Eye (tissue), 1 donor: ENCODE measurements around the gene AGXT2.
"Not testable (repeated sequence)": the region's sequence is repeated elsewhere in the genome, so short reads cannot be mapped to it uniquely, and the experiment has no call there.

ENCODE experiments used
- DNase-seq: peaks from one replicate; pipeline ENCODE4 v3.0.0-alpha.2; 2015

The AGXT2 gene

DNA sequence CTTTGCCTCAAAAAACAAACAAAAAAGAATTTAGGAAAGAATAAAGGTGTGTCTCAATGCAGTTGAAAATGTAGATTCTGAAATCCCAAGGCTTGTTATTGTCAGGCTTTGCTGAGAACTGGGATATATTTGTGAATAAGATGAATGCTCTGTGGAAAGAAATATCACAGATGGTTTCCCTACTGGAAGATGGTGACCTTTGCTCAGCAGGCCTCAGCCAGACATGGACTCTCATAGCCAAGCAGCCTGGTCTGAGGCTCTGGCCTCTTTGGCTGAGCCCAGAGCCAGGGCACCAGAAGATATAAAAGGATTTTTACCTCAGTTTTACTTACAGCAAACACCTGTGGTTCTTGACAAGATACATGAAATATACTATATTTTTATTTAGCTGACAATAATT is 37.1 kb downstream of the AGXT2 start:
- no peak for DNase-seq

DNA sequence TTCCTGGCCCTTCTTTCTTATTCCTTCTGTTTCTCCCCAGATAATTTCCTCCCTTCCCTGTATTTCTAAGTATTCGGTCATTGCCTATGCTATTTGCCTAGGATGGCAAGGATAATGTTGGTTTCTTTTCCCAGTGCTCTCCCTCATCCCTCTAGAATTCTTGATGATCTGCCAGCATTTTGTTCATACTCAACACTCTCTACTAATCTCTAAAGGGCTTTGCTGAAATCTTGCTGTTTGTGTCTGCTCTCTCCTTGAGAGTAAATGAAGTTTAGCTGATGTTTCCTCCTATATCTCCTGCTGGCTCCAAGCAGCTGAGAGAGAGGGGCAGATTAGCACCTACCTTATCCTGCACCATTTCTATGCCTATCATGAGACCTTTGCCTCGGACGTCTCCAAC is 38.1 kb downstream of the AGXT2 start:
- DNase-seq: no peak

DNA sequence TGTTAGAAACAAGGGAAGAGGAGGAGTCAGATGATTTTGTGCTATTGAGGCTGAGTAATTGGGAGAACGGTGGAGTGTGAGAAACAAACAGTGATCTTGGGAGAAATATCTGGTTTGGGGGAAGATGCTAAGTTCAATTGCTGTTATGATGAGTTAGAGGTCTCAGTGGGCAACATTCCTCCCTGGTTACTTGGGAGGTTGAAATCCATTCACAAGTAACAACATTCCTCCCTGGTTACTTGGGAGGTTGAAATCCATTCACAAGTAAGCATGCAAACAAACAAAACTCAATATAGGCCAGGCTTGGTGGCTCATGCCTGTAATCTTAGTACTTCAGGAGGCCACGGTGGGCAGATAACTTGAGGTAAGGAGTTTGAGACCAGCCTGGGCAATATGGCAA is 38.7 kb downstream of the AGXT2 start:
- DNase-seq: no peak

DNA sequence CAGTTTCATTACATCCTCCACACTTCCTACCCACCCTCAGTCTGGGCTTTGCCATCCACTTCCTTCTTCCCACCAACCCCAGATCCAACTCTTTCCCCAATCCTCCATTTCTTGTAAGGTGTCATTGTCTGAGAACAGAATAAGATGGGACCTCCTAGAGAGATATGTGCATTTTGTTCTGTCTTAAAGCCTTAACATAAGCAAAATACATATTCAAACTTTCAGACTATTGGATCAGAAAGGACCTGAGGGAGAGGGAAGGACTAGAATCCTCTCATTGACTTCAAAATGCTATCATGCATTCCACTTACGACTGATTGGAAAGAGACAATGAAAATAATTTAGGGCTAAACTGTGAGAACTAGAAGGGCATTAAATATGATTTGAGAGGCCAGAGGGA is 43.0 kb downstream of the AGXT2 start:
- no peak for DNase-seq

DNA sequence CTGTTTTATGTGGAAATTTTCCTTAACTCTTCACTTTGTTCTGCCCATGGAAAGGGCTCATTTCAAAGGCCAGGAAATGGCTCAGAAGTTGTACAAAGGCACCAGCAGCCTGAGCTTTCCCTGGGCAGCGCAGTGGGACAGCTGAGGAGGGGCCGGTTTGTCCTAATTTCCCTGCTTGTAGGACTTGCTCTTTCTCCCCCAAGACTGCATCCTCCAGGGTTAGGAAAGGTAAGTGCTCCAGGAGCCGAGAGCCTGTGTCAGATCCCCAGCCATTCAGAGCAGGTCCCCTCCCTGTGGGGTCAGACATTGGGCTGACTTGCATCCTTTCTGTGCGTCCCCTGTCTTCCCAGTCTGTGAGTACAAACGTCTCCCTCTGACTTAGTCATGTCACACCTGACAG is 43.5 kb downstream of the AGXT2 start:
- DNase-seq: no peak

DNA sequence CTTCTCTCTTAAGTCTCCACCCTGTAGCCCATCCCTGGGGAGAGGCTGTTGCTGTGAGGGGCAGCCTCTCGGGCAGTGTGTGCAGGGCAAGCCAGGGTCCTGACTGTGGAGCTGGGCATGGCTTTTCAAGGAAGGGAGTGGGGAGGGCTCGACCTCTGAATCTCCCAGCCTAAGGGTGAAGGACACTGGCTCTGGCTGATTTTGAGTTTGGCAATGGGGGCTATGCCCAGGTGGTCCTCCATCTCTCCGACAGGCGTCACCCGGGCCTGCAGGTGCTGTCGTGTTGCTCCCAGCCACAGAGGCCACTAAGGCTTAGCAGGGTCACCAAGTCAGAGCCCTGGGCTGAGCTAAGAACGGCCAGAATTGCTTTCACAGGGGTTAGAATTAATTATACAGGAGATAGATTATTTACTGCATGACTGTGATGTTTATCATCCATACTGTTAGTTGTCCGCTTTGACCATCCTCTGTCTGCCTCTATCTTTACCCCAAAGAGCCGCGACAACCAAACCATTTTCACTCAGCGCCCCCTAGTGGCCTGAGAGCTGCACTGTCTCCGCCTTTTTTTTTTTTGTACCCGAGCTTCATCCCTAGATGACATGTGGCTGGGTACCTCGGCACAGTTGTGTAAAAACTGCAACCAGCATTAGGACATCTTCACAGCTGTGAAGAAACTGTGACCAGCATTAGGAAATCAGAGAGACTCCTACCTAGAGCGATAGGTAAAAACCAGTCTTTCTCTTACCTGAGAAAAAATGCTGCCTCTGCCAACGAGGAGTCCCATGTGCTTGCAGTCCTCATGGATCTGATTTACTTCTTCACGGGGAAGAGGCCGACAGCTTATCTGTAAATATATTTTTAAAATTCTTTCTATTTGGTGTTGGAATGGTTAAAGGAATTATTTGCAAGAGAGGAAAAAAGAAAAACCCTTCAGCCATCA is 44.5 kb downstream of the AGXT2 start:
- DNase-seq: peak; percentile 85

DNA sequence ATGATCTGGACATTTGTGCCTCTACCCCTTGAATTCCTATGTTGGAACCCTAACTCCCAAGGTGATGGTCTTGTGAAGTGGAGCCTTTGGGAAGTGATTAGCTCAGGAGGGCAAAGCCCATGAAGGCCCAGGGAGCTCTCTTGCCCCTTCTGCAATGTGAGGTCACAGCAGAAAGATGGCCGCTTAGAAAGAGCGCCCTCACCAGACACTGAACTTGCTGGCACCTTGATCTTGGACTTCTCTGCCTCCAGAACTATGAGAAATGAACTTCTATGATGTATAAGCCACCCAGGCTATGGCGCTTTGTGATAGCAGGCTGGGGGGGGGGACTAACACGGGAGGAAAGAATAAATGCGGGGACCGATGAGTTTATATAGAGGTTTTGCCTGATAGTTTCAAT is 45.3 kb downstream of the AGXT2 start:
- no peak for DNase-seq

DNA sequence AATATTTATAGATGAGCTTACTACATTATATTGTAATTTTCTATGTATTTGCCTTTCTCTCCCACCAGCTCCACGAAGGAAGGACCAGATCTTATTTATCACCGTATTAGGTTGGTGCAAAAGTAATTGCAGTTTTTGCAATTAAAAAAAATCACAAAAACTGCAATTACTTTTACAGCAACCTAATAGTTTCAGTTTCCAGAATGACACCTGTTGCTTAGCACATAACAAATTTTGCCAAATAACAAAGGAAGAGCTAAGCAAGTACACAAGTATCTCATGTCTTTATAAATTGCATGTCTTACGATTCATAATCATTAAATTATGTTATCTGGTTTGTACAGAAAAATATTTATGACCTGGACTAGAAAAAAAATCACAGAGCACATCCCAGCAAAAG is 45.9 kb downstream of the AGXT2 start:
- no peak for DNase-seq

DNA sequence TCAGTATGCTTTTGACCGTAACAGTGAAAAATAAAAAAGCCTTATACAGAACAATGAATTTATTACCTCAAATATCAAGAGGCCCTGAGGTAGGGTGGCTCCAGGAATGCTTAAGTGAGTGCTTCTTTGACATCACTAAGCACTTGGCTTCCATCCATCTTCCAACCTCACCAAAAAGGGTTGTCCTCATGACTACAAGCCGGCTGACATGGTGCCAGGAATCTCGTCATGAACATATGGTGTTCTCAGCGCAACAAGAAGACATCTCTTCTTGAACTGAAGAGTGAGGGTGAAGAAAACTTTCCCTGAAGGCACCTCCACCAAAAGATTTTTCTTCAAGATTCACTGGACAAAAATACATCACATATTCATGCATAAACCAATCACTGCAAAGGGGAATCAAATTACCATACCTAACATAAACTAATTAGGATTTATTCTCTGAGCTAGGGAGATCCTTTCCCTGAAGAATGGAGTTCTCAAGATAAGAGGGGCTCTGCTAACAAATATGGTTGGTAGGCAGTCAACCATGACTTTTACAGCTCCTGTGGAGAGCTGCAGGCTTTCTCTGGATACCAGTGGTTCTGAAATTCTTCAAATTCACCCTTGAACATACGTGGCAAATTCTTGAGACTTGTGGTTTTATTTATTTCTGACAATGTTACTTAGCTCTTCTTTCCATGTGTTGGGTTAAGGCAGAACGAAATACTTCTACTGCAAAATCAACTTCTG is 49.5 kb downstream of the AGXT2 start:
- DNase-seq: peak; percentile 6

DNA sequence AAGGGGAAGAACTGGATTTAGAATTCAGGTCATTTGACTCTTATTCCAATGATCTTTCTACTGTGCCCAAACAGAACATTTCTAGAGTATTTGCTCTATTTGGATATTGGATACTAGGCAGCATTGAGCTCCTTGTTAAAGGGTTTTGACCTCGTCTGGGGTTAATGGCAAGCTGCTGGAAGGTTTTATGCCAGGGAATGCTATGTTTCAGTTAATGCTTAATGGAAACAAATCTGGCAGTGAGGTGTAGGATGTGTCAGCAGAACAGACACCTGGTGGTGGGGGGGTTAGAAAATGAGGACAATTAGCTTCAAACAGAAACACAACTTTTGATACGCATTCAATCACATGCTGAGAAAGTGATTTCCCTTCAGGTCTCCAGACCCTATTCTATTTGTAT is 51.5 kb downstream of the AGXT2 start:
- DNase-seq: no peak

DNA sequence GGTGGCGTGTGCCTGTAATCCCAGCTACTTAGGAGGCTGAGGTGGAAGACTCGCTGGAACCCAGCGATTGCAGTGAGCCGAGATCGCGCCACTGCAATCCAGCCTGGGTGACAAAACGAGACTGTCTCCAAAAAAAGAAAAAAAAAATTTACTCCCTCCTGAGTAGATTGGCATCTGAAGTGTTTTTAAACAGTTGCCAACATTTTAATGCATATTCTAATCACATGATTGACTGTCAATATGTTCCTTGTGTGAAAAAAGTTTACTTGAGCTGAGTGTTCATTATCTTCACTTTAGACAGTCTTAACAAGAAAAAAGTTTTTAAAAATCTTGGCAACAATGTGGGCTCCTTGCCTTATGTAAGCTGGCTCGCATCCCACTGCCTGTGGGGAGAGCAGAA is 53.8 kb downstream of the AGXT2 start:
- no peak for DNase-seq

DNA sequence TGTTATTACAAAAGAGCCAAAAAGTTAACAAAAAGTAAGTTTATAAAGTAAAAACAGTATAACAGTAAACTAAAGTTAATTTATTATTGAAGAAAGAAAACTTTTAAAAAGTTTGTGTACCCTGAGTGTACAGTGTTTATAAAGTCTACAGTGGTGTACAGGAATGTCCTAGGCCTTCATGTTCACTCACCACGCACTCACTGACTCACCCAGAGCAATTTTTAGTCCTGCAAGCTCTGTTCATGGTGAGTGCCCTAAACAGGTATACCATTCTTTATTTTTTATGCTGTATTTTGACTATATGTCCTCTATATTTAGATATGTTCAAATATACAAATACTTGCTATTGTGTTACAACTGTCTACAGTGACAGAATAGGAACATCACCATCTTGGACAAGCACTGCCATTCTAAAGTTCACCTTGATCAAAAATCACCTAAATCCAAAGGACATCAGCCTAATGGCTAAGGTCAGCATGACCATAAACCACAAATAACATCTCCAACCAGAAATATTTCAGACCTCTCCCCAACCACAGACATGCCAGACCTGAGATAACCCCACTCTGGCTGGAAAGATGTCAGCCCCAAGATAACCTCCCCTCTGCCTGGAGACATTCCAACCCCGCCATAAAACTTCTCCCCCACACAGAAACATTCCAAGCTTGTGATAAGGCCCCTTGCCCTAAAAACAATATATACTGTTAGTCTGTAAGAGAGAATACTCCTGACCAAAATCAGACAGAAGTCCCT is 56.1 kb downstream of the AGXT2 start:
- no peak for DNase-seq

DNA sequence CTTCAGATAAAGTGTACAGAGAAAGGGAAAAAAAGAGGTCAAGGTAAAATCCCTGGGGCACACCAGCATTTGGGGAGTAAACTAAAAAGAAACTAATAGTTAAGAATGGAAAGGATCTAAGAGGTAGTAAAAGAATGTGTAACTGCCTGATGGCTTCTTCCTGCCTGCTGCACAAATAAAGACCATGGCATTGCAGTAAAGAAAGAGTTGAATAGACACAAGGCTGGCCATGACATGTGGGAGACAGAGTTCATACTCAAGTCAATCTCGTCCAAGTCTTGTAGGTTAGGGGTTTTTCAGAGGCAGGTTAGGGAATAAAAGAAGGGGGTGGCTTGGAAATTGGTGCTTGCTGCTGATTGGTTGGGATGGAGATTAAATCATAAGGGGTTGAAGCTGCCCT is 60.8 kb downstream of the AGXT2 start:
- DNase-seq: no peak

DNA sequence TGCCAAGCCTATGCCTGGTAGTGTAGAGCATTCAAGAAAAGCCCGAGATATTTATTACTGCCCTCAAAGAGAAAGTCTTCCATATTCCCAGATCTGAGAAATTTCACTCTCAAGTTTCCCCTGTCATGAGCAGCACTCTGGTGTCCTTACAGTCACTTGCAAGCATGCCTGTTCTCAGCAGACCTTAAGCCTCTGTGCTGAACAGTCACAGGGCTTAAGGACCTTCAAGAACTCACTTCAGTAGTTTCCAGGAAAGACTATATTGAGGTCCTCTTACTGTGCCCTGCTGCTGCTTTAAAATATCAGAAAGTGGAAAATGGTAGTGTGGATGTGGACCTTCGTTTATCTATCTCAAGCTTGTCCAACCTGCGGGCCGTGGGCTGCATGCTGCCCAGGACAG is 64.9 kb downstream of the AGXT2 start:
- no peak for DNase-seq

DNA sequence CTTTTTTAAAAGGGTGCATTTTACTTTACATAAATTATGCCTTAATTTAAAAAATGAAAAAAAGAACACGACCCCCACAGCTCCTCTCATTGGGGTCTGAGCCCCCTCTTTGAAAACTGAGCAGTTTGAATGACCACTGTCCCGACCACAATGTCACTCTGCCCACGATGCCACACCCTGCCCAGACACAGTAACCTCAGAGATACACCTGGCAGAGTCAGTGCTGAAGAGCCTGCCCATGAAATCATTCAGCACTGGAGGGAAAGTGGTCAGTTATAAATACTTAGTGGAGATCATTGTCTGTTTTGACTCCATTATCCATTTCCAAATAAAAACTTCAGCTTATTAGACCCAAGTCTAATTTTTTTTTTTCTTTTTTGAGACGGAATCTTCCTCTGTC is 69.1 kb downstream of the AGXT2 start:
- DNase-seq: no peak

DNA sequence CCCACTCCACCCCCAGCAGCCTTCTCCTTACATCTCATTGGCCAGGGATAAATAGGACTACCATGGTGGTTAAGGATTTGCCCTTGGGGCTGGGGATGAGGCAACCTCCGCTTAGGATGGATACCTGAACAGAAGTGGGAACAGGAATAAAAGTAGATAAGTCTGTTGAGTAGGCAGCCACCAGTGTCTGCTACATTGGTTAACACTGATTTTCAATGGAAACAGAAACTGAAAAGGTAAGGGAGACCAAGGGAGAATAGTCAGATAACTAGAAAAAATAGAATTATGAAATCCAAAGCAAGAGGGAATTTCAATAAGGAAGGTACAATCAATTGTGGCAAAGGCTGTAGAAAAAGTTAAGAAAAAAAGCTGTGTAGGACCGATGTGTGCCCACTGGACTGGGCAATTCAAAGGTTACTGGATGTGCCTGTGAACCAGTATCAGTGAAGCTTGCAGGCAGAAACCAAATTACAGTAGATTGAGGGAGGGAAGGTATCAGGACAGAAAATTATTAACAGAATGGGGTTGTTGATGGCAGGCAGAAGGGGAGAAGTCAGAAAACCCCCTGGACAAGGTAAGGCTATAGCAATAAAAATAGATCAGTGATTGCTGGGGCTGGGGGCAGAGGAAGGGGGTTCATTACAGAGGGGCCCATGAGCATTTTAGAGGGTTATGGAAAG is 69.7 kb downstream of the AGXT2 start:
- no peak for DNase-seq

DNA sequence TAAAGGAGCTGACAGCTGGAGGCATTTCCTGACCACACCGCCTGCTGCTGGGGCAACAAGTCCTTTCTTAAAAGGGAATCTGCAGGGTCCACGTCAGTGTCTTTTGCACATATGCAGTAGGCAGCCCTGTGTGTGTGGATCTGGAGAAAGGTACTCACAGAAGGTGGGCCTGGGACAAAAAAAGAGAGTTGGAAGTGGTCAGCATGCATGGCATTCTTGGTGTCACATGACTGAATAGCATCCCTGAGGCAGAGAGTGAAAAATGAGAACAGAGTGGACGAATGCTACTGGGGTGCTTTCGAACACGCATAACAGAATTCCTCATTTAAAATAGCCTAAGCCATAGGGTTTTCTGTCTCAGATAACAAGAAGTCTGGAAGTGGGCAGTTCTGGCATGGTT is 71.4 kb downstream of the AGXT2 start:
- DNase-seq: no peak

DNA sequence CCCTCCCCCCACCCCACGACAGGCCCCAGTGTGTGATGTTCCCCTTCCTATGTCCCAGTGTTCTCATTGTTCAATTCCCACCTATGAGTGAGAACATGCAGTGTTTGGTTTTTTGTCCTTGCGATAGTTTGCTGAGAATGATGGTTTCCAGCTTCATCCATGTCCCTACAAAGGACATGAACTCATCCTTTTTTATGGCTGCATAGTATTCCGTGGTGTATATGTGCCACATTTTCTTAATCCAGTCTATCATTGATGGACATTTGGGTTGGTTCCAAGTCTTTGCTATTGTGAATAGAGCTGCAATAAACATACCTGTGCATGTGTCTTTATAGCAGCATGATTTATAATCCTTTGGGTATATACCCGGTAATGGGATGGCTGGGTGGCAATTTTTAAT is 76.1 kb downstream of the AGXT2 start:
- not testable (repeated sequence) for DNase-seq

DNA sequence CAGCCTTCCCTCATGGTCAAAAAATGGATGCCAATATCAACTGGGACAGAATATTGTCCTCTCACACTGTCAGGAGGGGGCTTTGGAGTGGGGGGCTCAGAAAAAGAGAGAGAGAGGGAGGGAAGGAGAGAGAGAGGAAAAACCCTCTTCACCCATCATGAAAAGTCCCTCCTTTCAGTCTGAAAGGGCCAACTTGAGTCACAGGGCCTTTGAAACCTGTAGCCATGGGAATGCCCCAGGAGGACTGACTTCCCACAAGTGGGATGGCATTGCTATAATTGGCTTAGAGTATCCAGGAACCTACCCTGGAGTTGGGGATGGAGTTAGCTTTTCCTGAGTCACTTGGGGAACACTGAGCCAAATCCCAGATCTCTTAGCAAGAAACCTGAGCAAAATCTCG is 77.2 kb downstream of the AGXT2 start:
- DNase-seq: no peak

DNA sequence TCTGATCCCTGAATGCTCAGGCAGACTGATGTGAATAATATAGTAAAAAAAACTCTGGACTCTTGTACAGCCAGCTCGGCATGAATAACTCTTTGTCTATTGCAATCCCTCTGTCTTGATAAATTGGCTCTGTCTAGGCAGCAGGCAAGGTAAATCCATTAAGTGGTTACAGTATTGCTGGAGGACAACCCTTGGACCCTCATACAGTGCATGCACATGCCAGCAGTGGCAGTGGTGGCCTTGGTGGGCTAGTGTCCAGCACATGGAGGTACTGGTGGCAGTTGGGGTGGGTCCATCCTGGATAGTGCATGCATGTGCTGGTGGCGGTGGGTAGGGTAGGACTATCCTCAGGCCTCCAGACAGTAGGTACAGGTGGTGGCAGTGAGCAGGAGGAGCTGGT is 79.5 kb downstream of the AGXT2 start:
- DNase-seq: no peak

DNA sequence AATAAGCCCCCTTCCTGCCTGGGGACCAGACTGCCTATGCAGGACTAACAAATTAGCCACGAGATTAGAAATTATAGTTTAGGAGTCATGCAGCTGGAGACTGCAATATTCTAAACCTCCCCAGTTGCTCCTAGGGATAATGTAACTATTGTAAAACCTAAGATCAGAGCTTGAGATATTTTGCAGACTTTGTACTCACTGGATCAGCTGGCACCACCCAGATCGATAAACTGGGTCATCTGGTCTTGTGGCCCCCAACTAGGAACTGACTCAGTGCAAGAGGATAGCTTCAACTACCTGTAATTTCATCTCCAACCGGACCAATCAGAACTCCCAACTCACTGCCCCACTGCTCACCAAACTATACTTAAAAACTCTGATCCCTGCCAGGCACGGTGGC is 80.2 kb downstream of the AGXT2 start:
- no peak for DNase-seq

DNA sequence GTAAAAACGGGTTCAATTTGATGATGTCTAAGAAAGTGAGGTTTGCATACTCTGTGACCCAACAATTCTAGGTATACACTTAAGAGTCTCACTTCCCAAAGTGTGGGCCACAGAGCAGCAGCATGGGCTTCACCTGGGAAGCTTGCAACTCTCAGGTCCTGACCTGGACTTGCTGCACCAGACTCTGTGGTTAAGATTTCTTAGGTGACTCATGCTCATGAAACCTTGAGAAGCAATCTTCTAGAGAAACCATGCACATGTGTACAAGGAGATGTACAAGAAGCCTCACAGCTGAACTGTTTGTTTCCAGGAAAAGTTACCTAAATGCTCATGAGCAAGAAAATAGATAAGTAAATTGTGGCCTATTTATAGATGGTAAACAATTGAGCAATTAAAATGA is 88.4 kb downstream of the AGXT2 start:
- DNase-seq: no peak
